Activated effector memory CD4-positive, alpha-beta T cell treated with Interleukin-2 at 50 U/mL for 16 hours (primary cell): ENCODE data around the gene SHC1.
"Not testable (repeated sequence)": the region's sequence is repeated elsewhere in the genome, so short reads cannot be mapped to it uniquely, and the experiment has no call there.

Experiments used
- DNase-seq: peaks from one replicate; pipeline ENCODE4 v3.0.0-alpha.2; 2020

SHC1 gene

GRCh38 chr1:154993572-154994268 lies 23.2 kb upstream of the SHC1 start, which contains the start of gene LENEP:
Gene LENEP (plus strand): TSS chr1:154993586. CDS start chr1:154993608, 22 bp downstream.
- DNase-seq = no peak

GRCh38 chr1:154992721-154993571 lies 22.4 kb upstream of the SHC1 start:
- DNase-seq = no peak

- no peak for DNase-seq
These were observed 19.7 kb upstream of the SHC1 start for GRCh38 chr1:154990276-154990675.

- DNase-seq = no peak
These were observed 18.8 kb upstream of the SHC1 start for GRCh38 chr1:154989195-154989860.

GRCh38 chr1:154988058-154988954 lies 17.8 kb upstream of the SHC1 start:
- no peak for DNase-seq

- DNase-seq = no peak
These were observed 16.8 kb upstream of the SHC1 start for GRCh38 chr1:154987326-154987725.

- DNase-seq = not testable (repeated sequence)
These were observed 16.2 kb upstream of the SHC1 start for GRCh38 chr1:154986736-154987135.

GRCh38 chr1:154983776-154984466 lies 13.4 kb upstream of the SHC1 start:
- no peak for DNase-seq

GRCh38 chr1:154982897-154983648 lies 12.5 kb upstream of the SHC1 start, which contains the start of gene FLAD1:
Gene FLAD1 (plus strand): TSS chr1:154983344. CDS start chr1:154983695, 351 bp downstream.
- DNase-seq = peak; percentile 91

- DNase-seq = no peak
These were observed 11.8 kb upstream of the SHC1 start for GRCh38 chr1:154982341-154982740.

GRCh38 chr1:154978360-154978759 lies 7.8 kb upstream of the SHC1 start:
- no peak for DNase-seq

GRCh38 chr1:154977762-154978161 lies 7.2 kb upstream of the SHC1 start:
- DNase-seq = not testable (repeated sequence)

- DNase-seq = peak; percentile 39
These were observed 5.0 kb upstream of the SHC1 start for GRCh38 chr1:154975409-154976059.

GRCh38 chr1:154974808-154975408 lies 4.4 kb upstream of the SHC1 start:
- peak; percentile 90 for DNase-seq

- DNase-seq = peak; percentile 96
These were observed 3.7 kb upstream of the SHC1 start, which contains the start of gene CKS1B for GRCh38 chr1:154974102-154974807. Gene CKS1B (plus strand): TSS chr1:154974681. CDS start chr1:154974746, 65 bp downstream.

GRCh38 chr1:154973344-154974101 lies 3.0 kb upstream of the SHC1 start:
- peak; percentile 82 for DNase-seq

GRCh38 chr1:154972517-154973343 lies 2.2 kb upstream of the SHC1 start:
- no peak for DNase-seq

GRCh38 chr1:154972213-154972516 lies 1.6 kb upstream of the SHC1 start:
- no peak for DNase-seq
